ENCODE data around the gene ALCAM. TPM values are rescaled to one million over a fixed set of nuclear protein-coding genes. Genes with fewer than 3 reads are reported as not detected.
"Not testable (repeated sequence)": the region's sequence is repeated elsewhere in the genome, so short reads cannot be mapped to it uniquely, and the experiment has no call there.

The ALCAM gene
- total RNA-seq, 1 experiment from 2014 or later = 98.4 TPM

DNA sequence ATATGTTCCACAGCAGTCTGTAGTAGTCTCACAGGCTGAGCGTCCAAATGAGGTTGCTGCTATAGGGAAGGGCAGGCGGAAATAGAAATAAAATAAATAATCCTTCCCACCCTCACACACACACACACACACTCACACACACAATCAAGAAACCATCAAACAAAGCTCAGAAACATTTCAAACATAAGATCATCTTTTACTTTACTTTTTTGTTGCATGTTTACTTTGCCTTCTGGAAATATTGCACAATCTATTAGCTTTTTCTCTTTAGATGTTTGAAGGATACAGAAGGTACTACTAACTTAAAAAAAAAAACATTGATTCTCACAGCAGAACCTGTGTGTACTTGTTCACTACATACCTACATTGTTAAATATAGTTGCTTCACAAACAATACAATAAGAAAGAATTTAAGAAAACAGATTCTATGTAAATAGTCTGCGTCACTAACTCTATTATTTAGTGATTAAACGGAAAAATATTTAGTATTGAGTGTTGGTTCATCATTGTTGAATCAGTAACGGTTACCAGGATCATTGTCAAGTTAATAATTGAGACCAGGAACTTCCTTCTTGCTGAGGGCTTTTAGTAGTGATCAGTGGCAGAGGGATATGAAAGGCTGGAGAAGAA lies 20.5 kb downstream of the ALCAM start:
- ChIA-PET POLR2A (interaction anchor here (0.6 to 3.1 kb wide), 8 partner anchors 8 to 139 kb away, joined by 3 to 20 read pairs (median 4); no protein-coding TSS in a partner anchor), CTCF (interaction anchor here (0.6 to 1.9 kb wide), 5 partner anchors 12 to 801 kb away, joined by 3 to 7 read pairs (median 3); no protein-coding TSS in a partner anchor)
- peaks cover 6% of the 10 kb centered on the region for H3K36me3 Mint-ChIP-seq (ENCODE audit: insufficient read depth, unreplicated experiment)
- H3K9me3 Mint-ChIP-seq (ENCODE audit: unreplicated experiment) = peaks cover 23% of the 10 kb centered on the region
- peak overlapping the region; percentile 77 for H3K27ac Mint-ChIP-seq (ENCODE audit: low read depth, unreplicated experiment)
- intact Hi-C loops (cut with micrococcal nuclease) = no loop called here
- peak; percentile 53 for DNase-seq (ENCODE audit: unreplicated experiment)
- no peaks in the 10 kb centered on the region for H3K27me3 Mint-ChIP-seq (ENCODE audit: insufficient read depth, unreplicated experiment)
- peak overlapping the region; percentile 49 for H3K4me3 Mint-ChIP-seq (ENCODE audit: unreplicated experiment)
- H3K4me1 Mint-ChIP-seq (ENCODE audit: insufficient read depth, unreplicated experiment) = peaks cover 45% of the 10 kb centered on the region
- no TSS peak for BruUV-seq (replicated peaks)
- TF ChIP-seq, protein P1, sequence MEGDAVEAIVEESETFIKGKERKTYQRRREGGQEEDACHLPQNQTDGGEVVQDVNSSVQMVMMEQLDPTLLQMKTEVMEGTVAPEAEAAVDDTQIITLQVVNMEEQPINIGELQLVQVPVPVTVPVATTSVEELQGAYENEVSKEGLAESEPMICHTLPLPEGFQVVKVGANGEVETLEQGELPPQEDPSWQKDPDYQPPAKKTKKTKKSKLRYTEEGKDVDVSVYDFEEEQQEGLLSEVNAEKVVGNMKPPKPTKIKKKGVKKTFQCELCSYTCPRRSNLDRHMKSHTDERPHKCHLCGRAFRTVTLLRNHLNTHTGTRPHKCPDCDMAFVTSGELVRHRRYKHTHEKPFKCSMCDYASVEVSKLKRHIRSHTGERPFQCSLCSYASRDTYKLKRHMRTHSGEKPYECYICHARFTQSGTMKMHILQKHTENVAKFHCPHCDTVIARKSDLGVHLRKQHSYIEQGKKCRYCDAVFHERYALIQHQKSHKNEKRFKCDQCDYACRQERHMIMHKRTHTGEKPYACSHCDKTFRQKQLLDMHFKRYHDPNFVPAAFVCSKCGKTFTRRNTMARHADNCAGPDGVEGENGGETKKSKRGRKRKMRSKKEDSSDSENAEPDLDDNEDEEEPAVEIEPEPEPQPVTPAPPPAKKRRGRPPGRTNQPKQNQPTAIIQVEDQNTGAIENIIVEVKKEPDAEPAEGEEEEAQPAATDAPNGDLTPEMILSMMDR (IDR thresholded peaks at IDR 0.05; ENCODE audit: unreplicated experiment) = no peak

DNA sequence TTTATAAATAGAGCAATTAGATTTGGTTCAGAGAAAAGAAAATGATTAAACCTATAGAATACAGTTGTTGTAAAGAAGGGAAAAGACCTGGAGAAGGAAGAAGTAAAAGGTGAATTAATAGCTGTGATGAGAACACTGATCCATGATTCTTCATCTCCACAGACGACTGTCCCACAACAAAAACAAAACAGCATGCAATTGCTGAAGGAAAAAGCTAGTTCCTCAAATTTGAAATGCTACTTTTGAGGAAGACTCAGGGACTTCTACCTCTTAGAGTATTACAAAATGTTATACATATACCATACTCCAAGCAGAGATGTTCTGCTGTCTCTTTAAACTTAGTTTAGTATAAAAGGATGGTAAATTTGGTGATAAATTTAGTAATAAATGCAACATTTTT lies 21.5 kb downstream of the ALCAM start:
- ChIA-PET POLR2A (interaction anchor here (0.6 to 3.1 kb wide), 13 partner anchors 9 to 129 kb away, joined by 3 to 20 read pairs (median 4); partner anchors contain the start of gene ALCAM), CTCF (interaction anchor here (0.5 to 1.9 kb wide), 4 partner anchors 10 to 905 kb away, joined by 3 to 7 read pairs (median 4); no protein-coding TSS in a partner anchor)
- intact Hi-C loops (cut with micrococcal nuclease) = no loop called here
- peaks cover 38% of the 10 kb centered on the region for H3K4me1 Mint-ChIP-seq (ENCODE audit: insufficient read depth, unreplicated experiment)
- peak overlapping the region; percentile 49 for H3K4me3 Mint-ChIP-seq (ENCODE audit: unreplicated experiment)
- no TSS peak for BruUV-seq (replicated peaks)
- no peak for DNase-seq (ENCODE audit: unreplicated experiment)
- H3K36me3 Mint-ChIP-seq (ENCODE audit: insufficient read depth, unreplicated experiment) = peaks cover 6% of the 10 kb centered on the region
- no peaks in the 10 kb centered on the region for H3K27me3 Mint-ChIP-seq (ENCODE audit: insufficient read depth, unreplicated experiment)
- peak overlapping the region; percentile 77 for H3K27ac Mint-ChIP-seq (ENCODE audit: low read depth, unreplicated experiment)
- TF ChIP-seq, protein P1 (IDR thresholded peaks at IDR 0.05; ENCODE audit: unreplicated experiment) = no peak
- H3K9me3 Mint-ChIP-seq (ENCODE audit: unreplicated experiment) = peaks cover 23% of the 10 kb centered on the region

DNA sequence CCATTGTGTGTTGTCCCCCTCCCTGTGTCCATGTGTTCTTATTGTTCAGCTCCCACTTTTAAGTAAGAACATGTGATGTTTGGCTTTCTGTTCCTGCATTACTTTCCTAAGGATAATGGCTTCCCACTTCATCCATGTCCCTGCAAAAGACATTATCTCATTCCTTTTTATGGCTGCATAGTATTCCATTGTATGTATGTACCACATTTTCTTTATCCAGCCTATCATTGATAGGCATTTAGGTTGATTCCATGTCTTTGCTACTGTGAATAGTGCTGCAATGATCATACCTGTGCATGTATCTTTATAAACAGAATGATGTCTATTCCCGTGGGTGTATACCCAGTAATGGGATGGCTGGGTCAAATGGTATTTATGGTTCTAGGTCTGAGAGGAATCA lies 23.1 kb downstream of the ALCAM start:
- BruUV-seq (replicated peaks); H3K27me3 Mint-ChIP-seq (ENCODE audit: insufficient read depth, unreplicated experiment); H3K36me3 Mint-ChIP-seq (ENCODE audit: insufficient read depth, unreplicated experiment); intact Hi-C loops (cut with micrococcal nuclease); CTCF ChIA-PET; H3K4me3 Mint-ChIP-seq (ENCODE audit: unreplicated experiment); H3K27ac Mint-ChIP-seq (ENCODE audit: low read depth, unreplicated experiment); DNase-seq (ENCODE audit: unreplicated experiment): not testable (repeated sequence)
- Mint-ChIP-seq H3K9me3 (ENCODE audit: unreplicated experiment) (peaks cover 21% of the 10 kb centered on the region), H3K4me1 (ENCODE audit: insufficient read depth, unreplicated experiment) (peaks cover 35% of the 10 kb centered on the region)
- POLR2A ChIA-PET = interaction anchor here (3.1 kb wide), 1 partner anchor 21 kb away, joined by 20 read pairs; no protein-coding TSS in a partner anchor

DNA sequence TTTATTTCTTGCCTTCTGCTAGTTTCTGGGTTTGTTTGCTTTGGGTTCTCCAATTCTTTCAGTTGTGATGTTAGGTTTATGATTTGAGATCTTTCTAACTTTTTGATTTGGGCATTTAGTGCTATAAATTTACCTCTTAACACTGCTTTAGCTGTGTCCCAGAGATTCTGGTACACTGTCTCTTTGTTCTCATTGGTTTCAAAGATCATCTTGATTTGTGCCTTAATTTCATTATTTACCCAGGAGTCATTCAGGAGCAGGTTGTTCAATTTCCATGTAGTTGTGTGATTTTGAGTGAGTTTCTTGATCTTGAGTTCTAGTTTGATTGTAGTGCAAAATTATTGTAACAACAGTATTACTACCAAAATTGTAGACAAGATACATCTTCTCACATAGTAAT lies 25.9 kb downstream of the ALCAM start:
- H3K4me3 Mint-ChIP-seq (ENCODE audit: unreplicated experiment) = not testable (repeated sequence)

DNA sequence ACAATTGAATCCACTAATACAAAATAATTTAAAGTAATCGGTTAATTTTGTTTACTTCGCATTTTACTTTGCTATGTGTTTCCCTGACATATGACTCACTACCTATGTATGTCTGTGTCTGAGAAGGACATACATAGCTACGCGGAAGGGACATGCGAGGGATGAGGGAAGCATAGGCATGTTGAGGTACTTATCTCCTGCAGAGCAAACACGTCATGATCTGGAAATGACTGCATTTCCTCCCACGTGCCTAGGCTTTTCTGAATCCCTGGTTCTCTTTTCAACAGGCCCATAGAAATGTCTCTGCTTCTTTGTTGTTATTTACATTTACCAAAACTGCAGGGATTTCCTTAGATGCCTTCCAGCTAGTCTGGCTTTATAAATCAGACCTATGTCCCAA lies 27.5 kb downstream of the ALCAM start:
- DNase-seq (ENCODE audit: unreplicated experiment) = peak; percentile 61
- H3K36me3 Mint-ChIP-seq (ENCODE audit: insufficient read depth, unreplicated experiment) = no peaks in the 10 kb centered on the region

More for the DNA sequence above, 25.9 kb downstream of the ALCAM start:
- H3K36me3 Mint-ChIP-seq (ENCODE audit: insufficient read depth, unreplicated experiment); DNase-seq (ENCODE audit: unreplicated experiment); H3K27me3 Mint-ChIP-seq (ENCODE audit: insufficient read depth, unreplicated experiment); intact Hi-C loops (cut with micrococcal nuclease); H3K27ac Mint-ChIP-seq (ENCODE audit: low read depth, unreplicated experiment); CTCF ChIA-PET; BruUV-seq (replicated peaks): not testable (repeated sequence)
- peaks cover 11% of the 10 kb centered on the region for H3K4me1 Mint-ChIP-seq (ENCODE audit: insufficient read depth, unreplicated experiment)
- peaks cover 21% of the 10 kb centered on the region for H3K9me3 Mint-ChIP-seq (ENCODE audit: unreplicated experiment)
- POLR2A ChIA-PET = interaction anchor here (0.9 to 1.2 kb wide), 2 partner anchors 16 to 23 kb away, joined by 3 to 4 read pairs; no protein-coding TSS in a partner anchor

More for the DNA sequence above, 27.5 kb downstream of the ALCAM start:
- POLR2A ChIA-PET = no interaction called here
- CTCF ChIA-PET = interaction anchor here (1.0 kb wide), 1 partner anchor 1401 kb away, joined by 3 read pairs; no protein-coding TSS in a partner anchor
- intact Hi-C loops (cut with micrococcal nuclease) = no loop called here
- H3K27me3 Mint-ChIP-seq (ENCODE audit: insufficient read depth, unreplicated experiment) = no peaks in the 10 kb centered on the region
- H3K4me1 Mint-ChIP-seq (ENCODE audit: insufficient read depth, unreplicated experiment) = peaks cover 6% of the 10 kb centered on the region
- H3K27ac Mint-ChIP-seq (ENCODE audit: low read depth, unreplicated experiment) = no peak overlapping the region
- no peak overlapping the region for H3K4me3 Mint-ChIP-seq (ENCODE audit: unreplicated experiment)
- TF ChIP-seq, protein P1 (IDR thresholded peaks at IDR 0.05; ENCODE audit: unreplicated experiment) = no peak
- peaks cover 21% of the 10 kb centered on the region for H3K9me3 Mint-ChIP-seq (ENCODE audit: unreplicated experiment)
- BruUV-seq (replicated peaks) = no TSS peak

Measured in MCF 10A (cell line).